ENCODE data around the gene PEAR1. TPM values are rescaled to one million over a fixed set of nuclear protein-coding genes. Genes with fewer than 3 reads are reported as not detected.

The PEAR1 gene
- total and polyA plus RNA-seq, 8 donors: 1.2 to 16.3 (median 2.7) TPM

- H3K4me1 ChIP-seq: no peaks in the 10 kb centered on the region
- no peak overlapping the region for H3K27ac ChIP-seq
- H3K9me3 ChIP-seq: no peaks in the 10 kb centered on the region
- no peak overlapping the region for H3K4me3 ChIP-seq
- TF ChIP-seq, protein P1, sequence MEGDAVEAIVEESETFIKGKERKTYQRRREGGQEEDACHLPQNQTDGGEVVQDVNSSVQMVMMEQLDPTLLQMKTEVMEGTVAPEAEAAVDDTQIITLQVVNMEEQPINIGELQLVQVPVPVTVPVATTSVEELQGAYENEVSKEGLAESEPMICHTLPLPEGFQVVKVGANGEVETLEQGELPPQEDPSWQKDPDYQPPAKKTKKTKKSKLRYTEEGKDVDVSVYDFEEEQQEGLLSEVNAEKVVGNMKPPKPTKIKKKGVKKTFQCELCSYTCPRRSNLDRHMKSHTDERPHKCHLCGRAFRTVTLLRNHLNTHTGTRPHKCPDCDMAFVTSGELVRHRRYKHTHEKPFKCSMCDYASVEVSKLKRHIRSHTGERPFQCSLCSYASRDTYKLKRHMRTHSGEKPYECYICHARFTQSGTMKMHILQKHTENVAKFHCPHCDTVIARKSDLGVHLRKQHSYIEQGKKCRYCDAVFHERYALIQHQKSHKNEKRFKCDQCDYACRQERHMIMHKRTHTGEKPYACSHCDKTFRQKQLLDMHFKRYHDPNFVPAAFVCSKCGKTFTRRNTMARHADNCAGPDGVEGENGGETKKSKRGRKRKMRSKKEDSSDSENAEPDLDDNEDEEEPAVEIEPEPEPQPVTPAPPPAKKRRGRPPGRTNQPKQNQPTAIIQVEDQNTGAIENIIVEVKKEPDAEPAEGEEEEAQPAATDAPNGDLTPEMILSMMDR (IDR thresholded peaks at IDR 0.05): no peak
- TF ChIP-seq POLR2AphosphoS5 (IDR thresholded peaks at IDR 0.05) (no peak), POLR2A (IDR thresholded peaks at IDR 0.05) (no peak)
- WGBS, 5 donors: 92 to 96% (median 93%) methylated on average over 8 of the region's 8 CpGs
- no peak for DNase-seq
- H3K27me3 ChIP-seq: no peaks in the 10 kb centered on the region
- intact Hi-C loops (cut with DNase I; ENCODE audit: low total_unique reads): no loop called here
- H3K36me3 ChIP-seq: peaks cover 82 to 100% (median 100%) of the 10 kb centered on the region in 4 donors
Measured at GRCh38 chr1:156944848-156945247, 51.3 kb downstream of the PEAR1 start.

- H3K27me3 ChIP-seq: no peaks in the 10 kb centered on the region
- no peaks in the 10 kb centered on the region for H3K9me3 ChIP-seq
- H3K27ac ChIP-seq: no peak overlapping the region
- WGBS, 5 donors: 75 to 79% (median 77%) methylated on average over 11 of the region's 11 CpGs
- no peak for TF ChIP-seq POLR2A (IDR thresholded peaks at IDR 0.05)
- no peak for TF ChIP-seq EP300 (IDR thresholded peaks at IDR 0.05)
- no peak for TF ChIP-seq POLR2AphosphoS5 (IDR thresholded peaks at IDR 0.05)
- TF ChIP-seq, protein P1 (IDR thresholded peaks at IDR 0.05): no peak
- intact Hi-C loops (cut with DNase I; ENCODE audit: low total_unique reads): no loop called here
- no peaks in the 10 kb centered on the region for H3K4me1 ChIP-seq
- no peak overlapping the region for H3K4me3 ChIP-seq
- peaks cover 77 to 100% (median 100%) of the 10 kb centered on the region in 4 donors for H3K36me3 ChIP-seq
- no peak for DNase-seq
Measured at GRCh38 chr1:156945881-156946661, 52.6 kb downstream of the PEAR1 start.

- DNase-seq: no peak
- H3K4me3 ChIP-seq: no peak overlapping the region
- no peaks in the 10 kb centered on the region for H3K27me3 ChIP-seq
- H3K36me3 ChIP-seq: peaks cover 80 to 100% (median 100%) of the 10 kb centered on the region in 4 donors
- no peak overlapping the region for H3K27ac ChIP-seq
- intact Hi-C loops (cut with DNase I; ENCODE audit: low total_unique reads): no loop called here
- no peaks in the 10 kb centered on the region for H3K4me1 ChIP-seq
- TF ChIP-seq POLR2AphosphoS5 (IDR thresholded peaks at IDR 0.05): no peak
- no peak for TF ChIP-seq EP300 (IDR thresholded peaks at IDR 0.05)
- TF ChIP-seq POLR2A (IDR thresholded peaks at IDR 0.05): no peak
- TF ChIP-seq, protein P1 (IDR thresholded peaks at IDR 0.05): no peak
- H3K9me3 ChIP-seq: no peaks in the 10 kb centered on the region
- WGBS, 5 donors: 95 to 97% (median 96%) methylated on average over 9 of the region's 9 CpGs
Measured at GRCh38 chr1:156947127-156947526, 53.6 kb downstream of the PEAR1 start.

GRCh38 chr1:156947818-156948525 is 54.5 kb downstream of the PEAR1 start:
- intact Hi-C loops (cut with DNase I; ENCODE audit: low total_unique reads): no loop called here
- Histone ChIP-seq H3K36me3 (peaks cover 78 to 100% (median 100%) of the 10 kb centered on the region in 4 donors), H3K4me3 (no peak overlapping the region), H3K9me3 (no peaks in the 10 kb centered on the region), H3K27ac (no peak overlapping the region), H3K4me1 (no peaks in the 10 kb centered on the region), H3K27me3 (no peaks in the 10 kb centered on the region)
- TF ChIP-seq EP300 (IDR thresholded peaks at IDR 0.05) (no peak), POLR2AphosphoS5 (IDR thresholded peaks at IDR 0.05) (no peak), POLR2A (IDR thresholded peaks at IDR 0.05) (no peak)
- TF ChIP-seq, protein P1 (IDR thresholded peaks at IDR 0.05): no peak
- 94 to 97% (median 95%) methylated on average over 16 to 17 of the region's 17 CpGs for WGBS, 5 donors
- DNase-seq: no peak
